Measurements from ENCODE around the gene BARHL2.

The BARHL2 gene

DNA sequence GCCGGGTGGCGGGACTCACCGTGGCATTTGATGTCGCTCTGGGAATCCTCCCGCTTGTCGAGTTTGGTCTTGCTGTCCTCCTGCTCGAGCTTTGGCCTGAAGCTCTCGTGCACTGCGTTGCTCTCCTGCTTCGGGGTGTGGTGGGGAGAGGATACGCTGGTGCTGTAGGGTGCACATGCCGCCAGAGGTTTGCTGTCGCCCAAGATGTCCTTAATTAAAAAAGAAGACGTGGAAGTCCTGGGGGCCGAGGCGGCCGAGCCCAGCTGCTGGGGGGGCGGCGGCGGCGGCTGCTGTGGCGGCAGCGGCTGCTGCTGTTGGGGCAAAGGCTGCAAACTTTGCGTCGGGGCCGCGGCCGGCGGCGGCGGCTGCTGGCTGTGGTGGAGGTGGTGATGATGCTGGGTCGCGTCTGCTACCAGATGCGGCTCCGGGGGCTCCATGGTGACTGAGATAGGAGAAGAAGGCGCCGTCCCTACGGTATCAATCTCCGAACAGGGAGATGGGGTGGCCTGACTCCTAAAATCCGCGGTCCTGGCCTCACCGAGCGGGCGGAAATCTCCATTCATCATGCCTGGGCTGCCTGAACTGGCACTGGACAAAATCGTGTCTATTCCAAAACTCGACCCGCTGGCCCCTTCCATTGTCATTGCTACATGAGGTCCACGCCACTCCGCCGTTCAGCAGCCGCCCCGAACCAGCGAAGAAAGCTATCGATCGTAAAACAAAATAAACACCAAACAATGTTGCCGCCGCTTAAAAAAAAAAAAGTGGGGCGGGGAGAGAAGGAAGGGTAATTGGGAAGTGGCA is at the start of gene BARHL2:
BARHL2 (minus strand) TSS at position 751 of the 804 bp plus-strand sequence; CDS start at position 644, 107 bp downstream.
- DNase-seq (ENCODE audit: low read depth), result no peak

DNA sequence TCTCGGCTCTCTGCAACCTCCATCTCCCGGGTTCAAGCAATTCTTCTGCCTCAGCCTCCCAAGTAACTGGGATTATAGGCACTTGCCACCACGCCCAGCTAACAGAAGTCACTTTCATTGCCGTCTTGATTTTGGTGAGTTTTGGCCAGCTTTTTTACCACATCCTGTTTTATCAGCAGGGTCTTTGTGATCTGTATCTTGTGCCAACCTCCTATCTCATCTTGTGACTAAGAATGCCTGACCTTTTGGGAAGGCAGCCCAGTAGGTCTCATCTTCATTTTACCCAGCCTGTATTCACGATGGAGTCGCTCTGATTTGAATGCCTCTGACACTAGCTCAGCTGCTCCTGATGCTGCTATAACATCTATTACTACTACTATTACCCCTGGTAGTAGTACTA is 46.8 kb upstream of the BARHL2 start:
- DNase-seq (ENCODE audit: low read depth), result no peak

DNA sequence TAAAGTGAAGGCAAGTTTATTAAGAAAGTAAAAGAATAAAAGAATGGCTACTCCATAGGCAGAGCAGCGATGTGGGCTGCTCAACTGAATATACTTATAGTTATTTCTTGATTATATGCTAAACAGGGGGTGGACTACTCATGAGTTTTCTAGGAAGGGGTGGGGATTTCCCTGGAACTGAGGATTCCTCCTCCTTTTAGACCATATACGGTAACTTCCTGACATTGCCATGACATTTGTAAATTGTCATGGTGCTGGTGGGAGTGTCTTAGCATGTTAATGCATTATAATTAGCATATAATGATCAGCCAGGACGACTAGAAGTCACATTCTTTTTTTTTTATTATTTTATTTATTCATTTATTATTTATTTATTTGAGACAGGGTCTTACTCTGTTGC is 46.4 kb upstream of the BARHL2 start:
- no peak for DNase-seq (ENCODE audit: low read depth)

DNA sequence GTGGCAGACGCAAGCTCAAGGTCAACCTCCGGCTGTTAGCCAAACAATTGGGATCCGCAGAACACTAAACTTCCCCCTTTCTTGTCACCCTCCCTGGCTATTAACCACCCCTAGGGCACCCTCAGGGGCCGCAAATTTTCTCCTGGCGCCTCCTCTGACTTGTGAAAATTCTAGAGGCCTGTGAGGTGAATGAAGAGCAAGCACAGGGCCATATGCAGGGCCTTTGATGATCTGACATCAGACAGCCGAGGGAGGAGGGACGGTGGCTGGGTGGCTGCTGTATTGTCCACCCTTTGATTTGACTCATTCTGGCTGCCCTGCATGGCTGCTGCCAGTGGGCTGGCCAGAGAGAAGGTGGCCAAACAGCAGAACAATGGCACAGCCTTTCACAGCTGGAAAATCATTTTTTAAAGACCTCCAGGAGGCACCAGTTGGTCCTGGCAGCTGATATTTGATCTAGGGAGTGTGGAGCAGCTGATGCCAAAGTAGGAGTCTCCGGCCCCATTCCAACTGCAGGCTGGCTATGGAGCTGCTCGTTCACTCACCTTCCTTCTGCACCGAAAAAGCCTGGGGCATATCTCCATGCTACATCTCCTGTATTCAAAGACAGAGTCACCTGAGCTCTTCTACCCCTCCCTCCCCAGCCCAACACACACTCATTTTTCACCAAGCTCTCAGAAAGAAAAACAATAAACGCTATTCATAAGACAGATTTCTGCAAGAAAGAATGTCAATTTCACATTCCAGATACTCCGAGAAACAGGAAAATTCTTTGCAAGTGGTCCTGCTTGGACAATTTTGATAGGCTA is 44.9 kb upstream of the BARHL2 start:
- DNase-seq (ENCODE audit: low read depth), result no peak

DNA sequence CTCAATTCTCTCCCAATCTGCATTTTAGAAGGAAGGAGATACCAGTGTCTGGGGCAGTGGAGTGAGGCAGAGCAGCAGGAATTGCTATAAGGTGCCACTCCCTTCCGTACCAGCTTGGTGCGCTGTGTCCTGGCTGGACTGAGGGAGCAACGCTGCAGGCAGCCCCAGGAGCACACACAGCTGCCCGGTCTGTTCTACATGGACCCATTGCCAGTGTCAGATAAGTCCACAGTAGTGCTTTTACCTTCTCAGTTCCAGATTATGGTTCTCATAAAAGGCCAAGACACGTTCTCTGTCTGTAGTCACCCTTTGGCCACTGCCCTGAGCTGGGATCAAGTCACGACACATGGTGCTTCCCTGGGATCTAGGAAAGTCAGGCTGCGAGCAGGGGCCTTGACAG is 44.1 kb upstream of the BARHL2 start:
- no peak for DNase-seq (ENCODE audit: low read depth)

DNA sequence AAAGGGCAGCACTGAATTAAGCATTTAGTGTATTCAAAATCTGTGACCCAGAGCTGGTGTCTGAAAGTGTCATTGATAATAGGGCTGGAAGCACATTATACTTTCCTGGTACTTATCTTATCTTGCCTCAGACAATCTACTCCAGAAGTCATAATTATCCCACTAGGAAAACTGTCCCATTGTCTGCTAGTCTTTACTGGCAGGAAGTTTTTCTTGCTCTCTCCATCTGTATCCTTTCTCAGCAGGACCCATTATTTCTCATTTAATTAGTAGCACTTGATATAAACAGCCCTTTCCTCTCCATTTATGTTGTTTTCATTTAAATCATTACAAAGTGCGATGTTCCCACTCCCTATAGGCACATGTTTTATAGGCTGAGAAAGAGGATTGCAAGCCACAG is 36.5 kb upstream of the BARHL2 start:
- no peak for DNase-seq (ENCODE audit: low read depth)

GRCh38 chr1:90748668-90749067 is 31.6 kb upstream of the BARHL2 start:
- DNase-seq (ENCODE audit: low read depth), result no peak

- DNase-seq (ENCODE audit: low read depth), result no peak
These were observed 29.8 kb upstream of the BARHL2 start for GRCh38 chr1:90746857-90747256.

GRCh38 chr1:90745972-90746371 is 28.9 kb upstream of the BARHL2 start:
- DNase-seq (ENCODE audit: low read depth), result no peak

GRCh38 chr1:90732136-90732535 is 15.0 kb upstream of the BARHL2 start:
- DNase-seq (ENCODE audit: low read depth), result no peak

DNA sequence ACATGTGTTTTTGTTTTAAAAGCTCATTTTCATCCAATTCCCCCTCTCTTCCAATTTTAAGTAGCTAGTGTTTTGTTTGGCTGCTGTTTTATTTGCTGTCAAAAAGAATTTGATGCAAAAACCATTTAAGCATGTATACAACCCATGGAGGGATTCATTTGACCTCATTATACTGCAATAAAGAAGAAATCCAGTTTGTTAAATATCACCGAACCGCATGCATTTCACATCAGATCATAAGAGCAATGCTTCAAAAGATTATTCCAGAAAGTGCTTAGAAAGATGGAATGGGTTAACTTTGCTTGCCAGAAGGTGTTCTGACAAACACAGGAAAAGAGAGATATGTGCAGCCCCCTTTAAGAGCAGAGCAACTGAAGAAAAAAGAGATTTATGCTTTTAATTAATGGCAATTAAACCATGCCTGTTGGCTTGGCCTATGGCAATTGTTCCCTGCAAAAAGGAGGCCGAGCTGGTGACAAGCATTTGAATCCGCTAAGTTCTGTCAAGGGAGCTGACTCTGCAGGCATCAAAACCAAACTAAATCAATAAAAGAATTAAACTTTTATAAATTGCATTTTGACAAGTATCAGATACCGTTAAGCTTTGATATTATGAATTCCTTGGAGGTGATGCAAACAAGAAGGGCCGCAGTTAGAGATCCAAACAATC is 14.4 kb upstream of the BARHL2 start:
- no peak for DNase-seq (ENCODE audit: low read depth)

GRCh38 chr1:90730243-90731022 is 13.3 kb upstream of the BARHL2 start:
- no peak for DNase-seq (ENCODE audit: low read depth)

DNA sequence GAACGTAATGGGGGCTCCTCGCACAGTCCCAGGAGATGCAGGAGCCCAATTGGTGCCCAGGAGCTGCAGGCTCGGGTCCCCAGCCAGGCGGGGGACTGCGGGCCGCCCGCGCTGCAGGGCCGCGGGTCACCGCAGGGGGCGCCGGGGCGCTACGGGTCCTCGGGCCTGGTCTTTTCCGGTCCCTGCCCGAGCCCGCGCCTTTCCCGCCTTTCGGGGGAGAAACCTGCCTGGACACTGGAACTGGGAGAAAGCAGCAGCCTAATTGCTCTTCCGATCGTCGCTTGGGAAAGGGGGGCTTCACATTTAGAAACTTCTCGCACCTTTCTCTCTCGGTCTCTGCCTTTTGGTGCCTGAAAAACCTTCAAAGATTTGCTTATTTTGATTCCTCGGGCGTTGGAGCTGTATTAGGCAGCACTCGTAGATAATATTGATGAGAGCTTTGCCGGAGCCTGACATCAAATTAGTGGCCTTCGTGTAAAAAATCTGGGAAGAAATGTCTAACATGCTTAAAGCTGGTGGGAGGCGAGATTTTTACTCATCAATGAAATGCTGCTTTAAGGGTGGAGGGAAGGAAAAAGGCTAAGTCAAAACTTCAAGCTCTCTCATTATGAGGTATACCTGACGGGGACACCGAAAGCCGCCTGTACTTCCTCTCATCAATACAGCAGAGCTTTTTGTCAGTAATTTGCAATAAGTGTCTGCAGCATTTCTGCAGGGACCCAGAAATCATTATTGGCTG is 12.6 kb upstream of the BARHL2 start:
- DNase-seq (ENCODE audit: low read depth), result no peak

DNA sequence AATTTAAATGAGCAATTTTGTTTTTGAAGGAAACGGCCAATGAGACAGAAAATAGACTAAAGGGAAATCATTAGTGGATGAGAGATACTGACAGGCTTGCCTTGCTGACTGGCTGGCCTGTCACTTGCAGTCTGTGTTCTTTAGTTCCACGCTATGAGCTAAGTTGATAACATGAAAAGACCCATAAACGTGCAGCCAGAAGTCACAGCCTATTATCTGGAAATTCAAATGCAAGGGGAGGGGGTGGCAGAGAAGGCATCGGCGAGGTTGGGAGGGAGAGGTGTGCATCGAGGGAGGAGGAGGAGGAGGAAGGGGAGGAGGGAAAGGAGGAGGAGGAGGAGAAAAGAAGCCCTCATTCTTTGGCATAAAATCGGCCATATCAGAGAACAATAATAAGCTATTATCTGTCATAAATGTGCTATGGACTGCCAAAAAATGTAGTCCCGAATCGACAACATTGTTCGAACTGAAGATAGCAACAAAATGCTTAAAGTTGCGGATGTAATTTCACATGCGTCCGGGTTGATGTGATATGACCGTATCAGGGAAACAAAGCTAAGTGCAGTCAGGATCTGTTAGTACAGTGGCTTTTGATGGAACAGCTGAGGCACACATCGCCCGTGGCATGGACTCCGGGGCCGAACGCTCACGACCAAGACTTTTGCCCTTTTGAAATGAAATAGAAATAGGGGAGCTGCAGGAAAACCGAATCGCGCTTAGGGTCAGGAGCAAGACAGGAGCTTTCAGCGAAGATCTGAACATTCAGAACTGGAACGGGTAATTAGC is 11.6 kb upstream of the BARHL2 start:
- DNase-seq (ENCODE audit: low read depth), result no peak

DNA sequence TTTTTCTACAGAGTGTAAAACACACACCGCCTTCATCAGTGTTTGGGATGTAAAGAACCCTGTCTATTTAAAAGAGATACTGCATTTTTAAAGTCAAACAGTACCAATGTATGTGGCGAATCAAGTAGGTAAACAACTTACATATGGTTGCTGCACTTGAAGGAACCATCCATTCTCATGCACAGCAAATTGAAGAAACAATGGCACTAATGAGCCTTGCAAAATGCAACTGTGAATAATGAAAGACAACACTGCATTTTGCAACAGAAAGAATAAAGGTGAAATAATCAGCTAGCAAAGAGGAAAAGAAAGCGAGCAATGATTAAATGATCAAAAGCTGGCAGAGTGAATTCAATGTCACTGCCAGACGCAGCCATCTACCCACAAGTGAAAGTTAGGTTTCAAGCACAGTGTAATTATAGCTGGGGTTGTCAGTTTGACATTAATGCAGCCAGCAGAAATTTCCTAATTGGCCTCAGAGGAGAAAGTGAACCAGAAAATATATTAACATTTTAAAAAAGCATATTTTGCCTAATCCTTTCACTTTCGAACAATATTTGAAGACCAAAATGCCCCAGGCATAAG is 10.9 kb upstream of the BARHL2 start:
- DNase-seq (ENCODE audit: low read depth), result no peak

DNA sequence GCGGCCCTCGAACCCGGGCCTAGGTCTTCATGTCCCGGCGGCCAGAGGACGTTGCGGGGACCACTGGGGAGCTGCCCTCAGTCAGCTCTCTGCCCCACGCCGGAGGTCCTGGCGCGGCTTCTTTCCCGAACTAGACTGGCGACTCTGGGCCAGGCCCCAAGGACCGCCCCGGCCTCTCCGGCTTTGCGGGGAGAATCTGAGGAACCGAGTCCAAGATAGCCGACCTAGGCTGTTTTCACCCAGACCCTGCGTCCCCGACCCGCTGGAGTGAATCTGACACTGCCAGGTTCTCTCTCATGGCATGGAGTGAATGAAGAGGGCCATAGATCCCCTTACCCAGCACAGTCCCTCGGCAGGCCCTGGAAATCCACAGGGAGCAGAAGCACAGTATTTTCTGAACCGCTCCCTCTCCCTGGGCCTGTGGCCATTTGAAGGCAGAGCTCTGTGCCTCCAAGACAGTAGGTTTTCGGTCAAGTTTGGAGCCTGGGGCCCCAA is 9.9 kb upstream of the BARHL2 start:
- DNase-seq (ENCODE audit: low read depth), result no peak

DNA sequence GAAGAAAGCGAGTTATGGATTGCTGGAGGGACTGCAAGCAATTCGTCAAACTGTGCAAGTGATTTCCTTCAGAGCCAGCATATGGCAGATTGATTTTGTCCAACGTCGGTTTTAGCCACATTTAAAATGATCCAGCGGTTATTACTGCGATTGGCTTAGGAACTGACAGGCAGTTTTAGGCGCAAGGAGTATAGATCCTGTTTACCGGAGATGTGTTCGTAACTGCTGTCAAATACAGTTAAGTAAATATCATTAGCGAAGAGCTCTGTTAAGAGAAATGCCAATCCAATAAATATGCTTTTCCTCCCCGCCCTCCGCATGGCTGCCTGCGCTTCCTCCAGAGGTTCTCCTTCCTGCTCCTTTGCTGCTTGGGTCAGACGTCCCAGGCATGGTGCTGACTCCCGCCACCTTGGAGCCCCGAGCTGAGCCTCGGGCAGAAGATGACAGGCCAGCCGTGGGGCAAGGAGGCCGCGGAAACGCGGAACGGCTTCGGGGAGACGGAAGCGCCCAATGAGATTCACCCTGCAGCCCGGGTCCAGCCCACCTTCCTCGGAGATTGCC is 9.4 kb upstream of the BARHL2 start:
- DNase-seq (ENCODE audit: low read depth), result no peak

DNA sequence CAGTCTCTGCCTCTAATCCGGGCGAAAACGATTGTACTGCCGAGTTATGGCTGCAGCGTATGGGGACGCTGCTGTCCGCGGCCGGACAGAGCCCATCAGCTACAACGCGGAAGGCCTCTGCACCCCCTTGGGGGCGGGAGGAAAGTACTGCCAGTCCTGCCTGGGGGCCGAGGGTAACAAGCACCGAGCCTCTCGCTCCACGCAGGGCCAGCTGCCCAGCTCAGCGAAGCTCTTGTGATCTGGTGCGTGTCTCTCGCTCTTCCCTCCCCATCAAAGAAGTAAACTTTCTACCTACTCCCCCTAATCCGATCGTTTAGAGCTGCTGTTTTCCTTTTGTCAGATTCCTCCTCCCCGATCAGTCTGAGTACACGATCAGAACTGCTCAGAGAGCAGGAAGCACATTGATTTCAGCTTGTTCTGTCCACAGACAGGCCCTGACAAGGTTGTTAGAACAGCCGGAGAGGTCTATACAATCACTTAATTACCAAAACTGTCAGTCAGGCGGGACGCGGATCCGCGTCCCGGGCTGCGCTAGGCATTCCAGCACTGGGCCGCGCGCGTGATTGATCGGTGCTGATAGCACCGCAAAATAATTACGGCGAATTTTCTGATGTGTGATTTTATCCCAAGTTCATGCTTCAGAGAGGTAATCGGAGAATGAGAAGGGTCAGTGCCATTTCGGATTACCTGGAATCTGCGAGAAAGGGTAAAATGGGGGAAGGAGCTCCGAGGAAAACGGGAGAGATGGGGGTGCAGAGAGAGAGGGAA is 8.7 kb upstream of the BARHL2 start:
- DNase-seq (ENCODE audit: low read depth), result no peak

Measured in activated T-cell treated with anti-CD3 and anti-CD28 coated beads for 48 hours (primary cell).